Transverse colon (tissue), 4 donors: ENCODE results near the gene TRIAP1. TPM values are rescaled to one million over a fixed set of nuclear protein-coding genes. Genes with fewer than 3 reads are reported as not detected.
A peak's percentile ranks its signal among the peaks of the same experiment; 100 is the strongest.
"Not testable (repeated sequence)": the region's sequence is repeated elsewhere in the genome, so short reads cannot be mapped to it uniquely, and the experiment has no call there.

Experiments
- DNase-seq: peaks from one replicate; pipeline ENCODE4 v3.0.0-alpha.2; 2019
- H3K27ac ChIP-seq, 4 donors: fragments of 200-600 bp; sonication (generic); 2 replicates each; pipeline ENCODE4 v1.5.1; 2016 to 2018; ENCODE audit warnings: inconsistent platforms in 4 of 4
- H3K27me3 ChIP-seq: fragments of 200-600 bp; sonication (generic); 2 replicates; pipeline ENCODE4 v1.5.1; 2017; ENCODE audit warnings: inconsistent platforms
- H3K36me3 ChIP-seq, 4 donors: fragments of 200-600 bp; sonication (generic); 2 replicates each; pipeline ENCODE4 v1.5.1; 2017 to 2019; ENCODE audit warnings: inconsistent platforms in 4 of 4
- H3K4me1 ChIP-seq, 4 donors: fragments of 200-600 bp; sonication (generic); 2 replicates each; pipeline ENCODE4 v1.5.1; 2017 to 2020; ENCODE audit warnings: inconsistent platforms in 4 of 4
- H3K4me3 ChIP-seq, 4 donors: fragments of 200-600 bp; sonication (generic); 1 replicate in 1 of 4; 2 replicates in 3 of 4; pipeline versions ENCODE4 v1.5.1 to v1.6.1; 2017 to 2019; ENCODE audit warnings: inconsistent platforms in 4 of 4
- H3K9me3 ChIP-seq, 2 donors: fragments of 200-600 bp; sonication (generic); 2 replicates each; pipeline ENCODE4 v1.5.1; 2017 to 2019; ENCODE audit warnings: inconsistent platforms in 2 of 2
- CTCF ChIP-seq, 5 experiments: fragments of 200-600 bp in 3 of 5; fragments of 450-650 bp in 2 of 5; sonication (generic) in 3 of 5; IDR thresholded peaks; 1 replicate in 2 of 5; 2 replicates in 3 of 5; pipeline ENCODE4 v1.5.1; 2016 to 2017; ENCODE audit warnings: antibody characterized with exemption in 5 of 5, inconsistent platforms in 3 of 5, mild to moderate bottlenecking in 2 of 5, moderate library complexity in 1 of 5
- EP300 ChIP-seq: sonication (generic); formaldehyde crosslinking; IDR thresholded peaks from one replicate; pipeline ENCODE4 v1.6.1; 2017; ENCODE audit warnings: antibody characterized with exemption, low read depth
- POLR2A ChIP-seq: fragments of 450-650 bp; IDR thresholded peaks from one replicate; pipeline ENCODE4 v1.6.1; 2016; ENCODE audit warnings: antibody characterized with exemption, mild to moderate bottlenecking, moderate library complexity
- POLR2AphosphoS5 ChIP-seq, 3 donors: sonication (generic); formaldehyde crosslinking; IDR thresholded peaks; one replicate each; pipeline ENCODE4 v1.6.1; 2016; ENCODE audit warnings: antibody characterized with exemption in 3 of 3
- WGBS, 2 donors: methylation state at CpG; one replicate each; pipeline ENCODE4 v1.1.5; 2018; ENCODE audit warnings: low coverage in 1 of 2; 5-methylcytosine and 5-hydroxymethylcytosine counted together
- in situ Hi-C, 4 donors: fragments of 200-750 bp; cut with MboI; loops; one replicate each; pipeline versions ENCODE4 v1.15.0 to v1.15.1; 2017; ENCODE audit warnings: low sequenced_read_pairs in 3 of 4, low pct_ligation_motif_present in 1 of 4, low pct_unique_long_range_greater_than_20kb in 1 of 4
- intact Hi-C: fragments of 100-400 bp; cut with DNase I; formaldehyde crosslinking; loops from one replicate; pipeline ENCODE4 v1.15.1; 2023; ENCODE audit warnings: low total_unique reads
- total RNA-seq, 4 donors: library from RNA; depleted of rRNA; stranded (reverse); fragments of >200 nt; gene quantifications; one replicate each; pipeline ENCODE4 v1.1.0, GENCODE V29; 2016

Gene TRIAP1
- total RNA-seq, 4 donors from 2014 or later = 7.2 to 20.9 (median 11.9) TPM

DNA sequence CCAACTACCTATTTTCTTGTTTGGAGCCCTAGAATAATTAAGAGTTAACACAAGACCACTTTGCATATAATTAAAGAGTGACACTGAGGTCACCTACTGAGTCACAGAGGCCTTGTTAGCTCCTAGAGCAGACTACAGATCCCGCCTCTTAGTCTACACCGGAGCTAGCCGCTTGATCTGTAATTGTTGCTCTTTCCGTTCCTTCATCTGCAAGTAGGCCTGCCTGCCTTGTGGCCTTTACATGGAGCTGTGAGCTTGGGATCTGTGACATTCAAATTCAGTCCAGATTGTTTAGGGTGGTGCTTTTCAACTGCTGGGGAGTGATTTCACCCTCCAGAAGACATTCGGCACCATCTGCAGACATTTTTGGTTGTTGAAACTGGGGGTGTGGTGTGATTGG lies 44.1 kb upstream of the TRIAP1 start:
- H3K4me1 ChIP-seq = peaks cover 0 to 9% (median 7%) of the 10 kb centered on the region in 4 donors
- in situ Hi-C loops = no loop called here
- DNase-seq = no peak
- H3K4me3 ChIP-seq = no peak overlapping the region
- TF ChIP-seq POLR2AphosphoS5 (IDR thresholded peaks at IDR 0.05) (no peak), CTCF (IDR thresholded peaks at IDR 0.05) (no peak), POLR2A (no peak), EP300 (no peak)
- H3K36me3 ChIP-seq = no peaks in the 10 kb centered on the region
- intact Hi-C loops = no loop called here
- WGBS, 2 donors = 85 to 93% methylated on average over 4 to 5 of the region's 5 CpGs
- no peak overlapping the region for H3K27ac ChIP-seq
- H3K9me3 ChIP-seq = no peaks in the 10 kb centered on the region
- H3K27me3 ChIP-seq = no peaks in the 10 kb centered on the region

GRCh38 chr12:120489018-120489417 lies 42.8 kb upstream of the TRIAP1 start:
- no peak for TF ChIP-seq EP300
- no peak for TF ChIP-seq POLR2AphosphoS5 (IDR thresholded peaks at IDR 0.05)
- no peak for TF ChIP-seq CTCF (IDR thresholded peaks at IDR 0.05)
- Histone ChIP-seq H3K9me3 (no peaks in the 10 kb centered on the region), H3K4me1 (no peaks in the 10 kb centered on the region), H3K27me3 (no peaks in the 10 kb centered on the region), H3K36me3 (no peaks in the 10 kb centered on the region), H3K27ac (no peak overlapping the region), H3K4me3 (no peak overlapping the region)
- 63 to 67% methylated on average over 2 to 4 of the region's 4 CpGs for WGBS, 2 donors
- in situ Hi-C loops = no loop called here
- peak; percentile 26 for DNase-seq
- intact Hi-C loops = no loop called here

GRCh38 chr12:120488057-120488640 lies 42.0 kb upstream of the TRIAP1 start:
- H3K4me1 ChIP-seq = no peaks in the 10 kb centered on the region
- no peak for TF ChIP-seq EP300
- no peak for TF ChIP-seq POLR2AphosphoS5 (IDR thresholded peaks at IDR 0.05)
- TF ChIP-seq POLR2A = no peak
- TF ChIP-seq CTCF (IDR thresholded peaks at IDR 0.05) = no peak
- in situ Hi-C loops = no loop called here
- H3K27ac ChIP-seq = no peak overlapping the region
- intact Hi-C loops = no loop called here
- no peaks in the 10 kb centered on the region for H3K27me3 ChIP-seq
- no peak overlapping the region for H3K4me3 ChIP-seq
- no peak for DNase-seq
- no peaks in the 10 kb centered on the region for H3K36me3 ChIP-seq
- WGBS, 2 donors = 78 to 94% methylated on average over 2 to 5 of the region's 5 CpGs
- H3K9me3 ChIP-seq = no peaks in the 10 kb centered on the region

GRCh38 chr12:120487552-120487951 lies 41.4 kb upstream of the TRIAP1 start:
- in situ Hi-C loops, intact Hi-C loops: not testable (repeated sequence)

More at GRCh38 chr12:120487552-120487951, 41.4 kb upstream of the TRIAP1 start:
- H3K27ac ChIP-seq, H3K4me3 ChIP-seq, H3K9me3 ChIP-seq, DNase-seq, H3K27me3 ChIP-seq, H3K36me3 ChIP-seq, H3K4me1 ChIP-seq: not testable (repeated sequence)
- 94% methylated on average over 7 of the region's 7 CpGs; no CpG with 5 or more reads in 1 of the 2 donors for WGBS, 2 donors
